GM12865 (cell line): ENCODE results near the gene EIF4E.

Experiments
- DNase-seq: peaks from one replicate; pipeline ENCODE4 v3.0.0; 2010; ENCODE audit warnings: low read depth
- H3K4me3 ChIP-seq: 2 replicates; pipeline ENCODE4 v1.5.1; 2011; ENCODE audit warnings: mild to moderate bottlenecking, low read depth, low read length, control low read depth
- CTCF ChIP-seq: IDR thresholded peaks from 2 replicates; pipeline ENCODE4 v1.5.1; 2011; ENCODE audit warnings: low read length, control low read depth, low read depth, inconsistent platforms; ENCODE audit not compliant: insufficient read depth; ENCODE audit errors: missing control alignments

The EIF4E gene

GRCh38 chr4:98909646-98910401, 19.1 kb downstream of the EIF4E start:
- no peak for TF ChIP-seq CTCF
- no peak overlapping the region for H3K4me3 ChIP-seq
- no peak for DNase-seq

- no peak for TF ChIP-seq CTCF
- no peak overlapping the region for H3K4me3 ChIP-seq
- DNase-seq = no peak
Observed at GRCh38 chr4:98908703-98909262, 20.1 kb downstream of the EIF4E start.

GRCh38 chr4:98908182-98908581, 20.8 kb downstream of the EIF4E start:
- no peak overlapping the region for H3K4me3 ChIP-seq
- TF ChIP-seq CTCF = no peak
- no peak for DNase-seq

GRCh38 chr4:98905839-98906238, 23.1 kb downstream of the EIF4E start:
- no peak overlapping the region for H3K4me3 ChIP-seq
- no peak for DNase-seq
- TF ChIP-seq CTCF = no peak

GRCh38 chr4:98905297-98905696, 23.6 kb downstream of the EIF4E start:
- TF ChIP-seq CTCF = no peak
- DNase-seq = no peak
- H3K4me3 ChIP-seq = no peak overlapping the region

GRCh38 chr4:98903963-98904362, 25.0 kb downstream of the EIF4E start:
- TF ChIP-seq CTCF = no peak
- H3K4me3 ChIP-seq = no peak overlapping the region
- no peak for DNase-seq

- no peak for DNase-seq
- H3K4me3 ChIP-seq = no peak overlapping the region
- TF ChIP-seq CTCF = no peak
Observed at GRCh38 chr4:98903561-98903960, 25.4 kb downstream of the EIF4E start.
